ENCODE data around the gene CPED1.

DNA sequence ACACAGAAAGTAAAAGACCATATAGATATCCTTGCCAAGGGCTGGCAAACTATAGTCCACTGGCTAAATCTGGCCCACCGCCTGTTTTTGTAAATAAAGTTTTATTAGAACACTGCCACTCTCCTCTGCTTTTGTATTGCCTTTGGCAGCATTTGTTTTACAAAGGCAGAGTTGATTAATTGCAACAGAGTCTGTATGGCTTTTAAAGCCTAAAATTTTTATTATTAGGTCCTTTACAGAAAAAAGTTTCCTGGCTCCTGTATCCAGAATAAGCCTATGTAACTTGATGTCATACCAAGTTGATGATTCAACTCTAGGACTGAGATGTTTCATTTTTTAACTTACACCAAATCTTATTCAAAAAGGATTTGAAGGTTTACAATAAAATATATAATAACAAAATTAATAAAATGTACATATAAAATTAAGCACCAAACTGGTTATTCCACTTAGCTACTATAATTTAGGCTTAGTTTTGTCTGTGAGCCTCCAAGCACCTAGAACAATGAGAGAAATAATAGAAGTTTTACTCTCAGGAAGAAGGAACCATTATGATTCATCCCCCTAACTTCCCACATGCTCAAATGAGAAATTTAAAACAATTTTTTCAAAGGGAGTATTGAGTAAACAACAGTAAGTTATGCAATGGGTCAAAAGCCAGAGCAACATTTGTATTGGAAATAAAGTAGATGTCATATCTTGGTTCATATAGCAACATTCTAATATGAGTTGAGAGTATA lies 31.9 kb downstream of the CPED1 start:
- TF ChIP-seq CREB1 (CRISPR knock-in tag; IDR thresholded peaks at IDR 0.05; ENCODE audit: low read depth) (no peak), EZH2 (IDR thresholded peaks at IDR 0.05; ENCODE audit: low read depth, unreplicated experiment) (no peak), ZNF114 (CRISPR knock-in tag; IDR thresholded peaks at IDR 0.05) (no peak), POLR2AphosphoS5 (IDR thresholded peaks at IDR 0.05; ENCODE audit: low read depth) (no peak), EZH2phosphoT487 (IDR thresholded peaks at IDR 0.05; ENCODE audit: unreplicated experiment) (no peak)
- TF ChIP-seq, protein P1, sequence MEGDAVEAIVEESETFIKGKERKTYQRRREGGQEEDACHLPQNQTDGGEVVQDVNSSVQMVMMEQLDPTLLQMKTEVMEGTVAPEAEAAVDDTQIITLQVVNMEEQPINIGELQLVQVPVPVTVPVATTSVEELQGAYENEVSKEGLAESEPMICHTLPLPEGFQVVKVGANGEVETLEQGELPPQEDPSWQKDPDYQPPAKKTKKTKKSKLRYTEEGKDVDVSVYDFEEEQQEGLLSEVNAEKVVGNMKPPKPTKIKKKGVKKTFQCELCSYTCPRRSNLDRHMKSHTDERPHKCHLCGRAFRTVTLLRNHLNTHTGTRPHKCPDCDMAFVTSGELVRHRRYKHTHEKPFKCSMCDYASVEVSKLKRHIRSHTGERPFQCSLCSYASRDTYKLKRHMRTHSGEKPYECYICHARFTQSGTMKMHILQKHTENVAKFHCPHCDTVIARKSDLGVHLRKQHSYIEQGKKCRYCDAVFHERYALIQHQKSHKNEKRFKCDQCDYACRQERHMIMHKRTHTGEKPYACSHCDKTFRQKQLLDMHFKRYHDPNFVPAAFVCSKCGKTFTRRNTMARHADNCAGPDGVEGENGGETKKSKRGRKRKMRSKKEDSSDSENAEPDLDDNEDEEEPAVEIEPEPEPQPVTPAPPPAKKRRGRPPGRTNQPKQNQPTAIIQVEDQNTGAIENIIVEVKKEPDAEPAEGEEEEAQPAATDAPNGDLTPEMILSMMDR (conservative IDR thresholded peaks at IDR 0.05; ENCODE audit: low read depth in 2 of 2) = no peak

Data from GM23338 (cell line).